GM12864 (cell line): ENCODE results near the gene CASQ1.
A peak's percentile ranks its signal among the peaks of the same experiment; 100 is the strongest.

ENCODE experiments used
- DNase-seq: peaks from one replicate; pipeline ENCODE4 v3.0.0-alpha.2; 2011; ENCODE audit warnings: low read depth
- H3K4me3 ChIP-seq: 2 replicates; pipeline ENCODE4 v1.5.1; 2011; ENCODE audit warnings: mild to moderate bottlenecking, low read depth, low read length, control low read depth
- CTCF ChIP-seq: IDR thresholded peaks from 2 replicates; pipeline ENCODE4 v1.5.1; 2011; ENCODE audit warnings: low read depth, mild to moderate bottlenecking, moderate library complexity, low read length, control low read depth, inconsistent platforms; ENCODE audit errors: missing control alignments

Gene CASQ1

GRCh38 chr1:160196143-160196542, 5.8 kb downstream of the CASQ1 start:
- DNase-seq, result no peak
- no peak overlapping the region for H3K4me3 ChIP-seq
- no peak for TF ChIP-seq CTCF

GRCh38 chr1:160197231-160197630, 6.9 kb downstream of the CASQ1 start:
- no peak for DNase-seq
- H3K4me3 ChIP-seq, result no peak overlapping the region
- no peak for TF ChIP-seq CTCF

GRCh38 chr1:160200786-160201185, 10.4 kb downstream of the CASQ1 start:
- no peak for TF ChIP-seq CTCF
- H3K4me3 ChIP-seq, result no peak overlapping the region
- DNase-seq, result no peak

- peak overlapping the region; percentile 50 for H3K4me3 ChIP-seq
- no peak for TF ChIP-seq CTCF
- peak; percentile 54 for DNase-seq
Observed at GRCh38 chr1:160204526-160205241, 14.3 kb downstream of the CASQ1 start.

- H3K4me3 ChIP-seq, result peak within 1 kb of the TSS; percentile 90
- DNase-seq, result no peak
- no peak for TF ChIP-seq CTCF
Observed at GRCh38 chr1:160205242-160206035, 15.1 kb downstream of the CASQ1 start, which contains the start of gene PEA15. PEA15 (plus strand) TSS chr1:160205384; CDS start chr1:160211545, 6,161 bp downstream.

GRCh38 chr1:160206036-160206389, 15.6 kb downstream of the CASQ1 start:
- TF ChIP-seq CTCF, result no peak
- H3K4me3 ChIP-seq, result peak overlapping the region; percentile 90
- peak; percentile 22 for DNase-seq
